GM12878 (cell line): ENCODE data around the gene RHBDF2. TPM values are rescaled to one million over a fixed set of nuclear protein-coding genes. Genes with fewer than 3 reads are reported as not detected.

ENCODE experiments used
- E2F8 ChIP-seq: fragments of 450-650 bp; IDR thresholded peaks from 2 replicates; pipeline ENCODE4 v1.6.1; 2018; ENCODE audit warnings: mild to moderate bottlenecking, low read depth, moderate library complexity; ENCODE audit not compliant: partially characterized antibody
- EED ChIP-seq: sonication (generic); IDR thresholded peaks from 2 replicates; pipeline ENCODE4 v1.6.1; 2016; ENCODE audit warnings: antibody characterized with exemption, low read depth
- JUND ChIP-seq: IDR thresholded peaks from 2 replicates; pipeline ENCODE4 v1.6.1; 2012; ENCODE audit warnings: low read depth, mild to moderate bottlenecking, low read length, improper control_type of control experiment, moderate library complexity
- NFXL1 ChIP-seq: fragments of 450-650 bp; IDR thresholded peaks from 2 replicates; pipeline ENCODE4 v1.6.1; 2017; ENCODE audit warnings: antibody characterized with exemption, mild to moderate bottlenecking, borderline replicate concordance
- SUPT20H ChIP-seq: IDR thresholded peaks from 2 replicates; pipeline ENCODE4 v1.6.1; 2011; ENCODE audit warnings: low read depth, mild to moderate bottlenecking, low read length, moderate library complexity, borderline replicate concordance; ENCODE audit not compliant: control insufficient read depth
- ZNF24 ChIP-seq: fragments of 450-650 bp; IDR thresholded peaks from 2 replicates; pipeline ENCODE4 v1.6.1; 2017; ENCODE audit warnings: antibody characterized with exemption, mild to moderate bottlenecking
- polyA plus RNA-seq, 11 experiments: library from polyadenylated mRNA; depleted of rRNA in 4 of 11; unstranded in 6 of 11; stranded (reverse) in 5 of 11; fragments of >200 nt; fragmentation: Nextera tagmentation in 4 of 11; fragmentation: Illumina TruSeq in 1 of 11; extraction: Ambion mirVana in 4 of 11; extraction: Trizol in 1 of 11; gene quantifications; 1 replicate in 1 of 11; 2 replicates in 10 of 11; pipeline versions ENCODE4 v1.2.1 to v1.2.3, GENCODE V29; 2011 to 2016; ENCODE audit warnings: inconsistent platforms in 2 of 11, missing spikeins in 2 of 11, low read depth in 1 of 11
- total RNA-seq, 4 experiments: library from RNA; depleted of rRNA in 3 of 4; stranded (reverse); fragments of >200 nt in 3 of 4; fragmentation: Illumina TruSeq in 1 of 4; extraction: Trizol in 1 of 4; gene quantifications; 2 replicates each; pipeline versions ENCODE4 v1.2.1 to v1.2.3, GENCODE V29; 2013 to 2021
- TF ChIP-seq, protein P1 (sequence below): fragments of 450-650 bp; IDR thresholded peaks from 2 replicates; pipeline ENCODE4 v1.6.1; 2016; ENCODE audit warnings: mild to moderate bottlenecking

The RHBDF2 gene
- total and polyA plus RNA-seq, 10 of the 15 experiments (the other 5 are each of a cell fraction or from before 2014, with no cell fraction given) = 0.97 to 43.0 (median 18.7) TPM

DNA sequence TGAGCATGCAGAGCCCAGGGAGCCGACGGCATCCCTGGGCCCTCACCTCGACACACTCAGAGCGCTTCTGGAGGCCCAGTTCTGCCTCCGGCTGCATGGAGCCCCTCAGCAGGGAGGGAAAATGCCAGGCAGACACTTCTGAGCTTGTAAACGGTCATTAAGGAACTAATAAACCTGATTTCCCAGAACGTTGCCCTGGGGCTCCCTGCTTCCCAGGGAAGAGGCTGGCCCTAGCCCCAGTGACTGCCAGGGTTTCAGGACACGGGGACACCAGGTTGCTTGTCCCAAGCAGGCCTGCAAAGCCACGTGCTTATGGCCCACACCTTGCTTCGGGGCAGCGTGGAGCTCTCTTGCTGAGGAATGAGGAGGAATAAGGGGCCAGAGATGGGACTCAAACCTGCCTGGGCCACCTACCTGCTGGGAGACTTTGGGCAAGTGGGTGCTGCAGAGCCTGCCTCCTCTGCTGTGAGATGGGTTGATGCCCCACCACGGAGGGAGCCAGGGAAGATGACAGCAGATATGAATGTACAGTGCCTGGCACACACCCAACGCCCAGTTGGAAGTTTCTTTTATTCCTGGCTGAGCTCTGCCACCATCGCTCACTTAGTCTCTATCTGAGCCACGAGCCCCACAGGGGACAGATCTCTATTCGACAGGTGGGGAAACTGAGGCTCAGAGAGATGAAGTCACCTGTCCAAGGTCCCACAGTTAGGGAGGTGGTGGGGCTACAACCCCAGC, 5.4 kb downstream of the RHBDF2 start (continued):
- TF ChIP-seq E2F8 (no peak), ZNF24 (no peak), EED (no peak), JUND (no peak), NFXL1 (no peak), SUPT20H (no peak)
- TF ChIP-seq, protein P1, sequence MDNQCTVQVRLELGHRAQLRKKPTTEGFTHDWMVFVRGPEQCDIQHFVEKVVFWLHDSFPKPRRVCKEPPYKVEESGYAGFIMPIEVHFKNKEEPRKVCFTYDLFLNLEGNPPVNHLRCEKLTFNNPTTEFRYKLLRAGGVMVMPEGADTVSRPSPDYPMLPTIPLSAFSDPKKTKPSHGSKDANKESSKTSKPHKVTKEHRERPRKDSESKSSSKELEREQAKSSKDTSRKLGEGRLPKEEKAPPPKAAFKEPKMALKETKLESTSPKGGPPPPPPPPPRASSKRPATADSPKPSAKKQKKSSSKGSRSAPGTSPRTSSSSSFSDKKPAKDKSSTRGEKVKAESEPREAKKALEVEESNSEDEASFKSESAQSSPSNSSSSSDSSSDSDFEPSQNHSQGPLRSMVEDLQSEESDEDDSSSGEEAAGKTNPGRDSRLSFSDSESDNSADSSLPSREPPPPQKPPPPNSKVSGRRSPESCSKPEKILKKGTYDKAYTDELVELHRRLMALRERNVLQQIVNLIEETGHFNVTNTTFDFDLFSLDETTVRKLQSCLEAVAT = no peak
